IMR-90 (cell line): ENCODE results near the gene SUPV3L1. TPM values are rescaled to one million over a fixed set of nuclear protein-coding genes. Genes with fewer than 3 reads are reported as not detected.

Experiments
- ATAC-seq: fragments of 200-7000 bp; cut with Tn5 transposase; 2 replicates; pipeline ENCODE4 v1.9.1; 2020; ENCODE audit warnings: low read depth, mild to moderate bottlenecking, moderate library complexity
- BruUV-seq: library from RNA; stranded (reverse); fragments of 400-500 nt; replicated peaks from 2 replicates; lab custom pipeline; 2021; lab: Mats Ljungman, UMichigan
- CTCF ChIA-PET: fragments of 300-600 bp; formaldehyde crosslinking; extraction: SDS; loops from one replicate; lab custom pipeline; 2021; ENCODE audit warnings: antibody characterized with exemption; lab: Yijun Ruan, JAX
- POLR2A ChIA-PET: fragments of 300-600 bp; sonication (Branson Sonifier 250); formaldehyde crosslinking; loops from one replicate; lab custom pipeline; 2022; ENCODE audit warnings: antibody characterized with exemption; ENCODE audit not compliant: unreplicated experiment; lab: Charles Lee
- DNase-seq: peaks from one replicate; pipeline ENCODE4 v3.0.0; 2013
- H2AFZ ChIP-seq: replicated peaks from 2 replicates; pipeline ENCODE3; 2013; ENCODE audit warnings: low read length, mild to moderate bottlenecking; ENCODE audit not compliant: poor library complexity
- H2AK5ac ChIP-seq: 2 replicates; pipeline ENCODE4 v1.6.1; 2013; ENCODE audit warnings: low read depth, low read length, inconsistent platforms
- H2AK9ac ChIP-seq: replicated peaks from 2 replicates; pipeline ENCODE3; 2013; ENCODE audit warnings: mild to moderate bottlenecking, low read depth, low read length, moderate library complexity; ENCODE audit not compliant: poor library complexity
- H2BK120ac ChIP-seq: 2 replicates; pipeline ENCODE4 v1.6.1; 2013; ENCODE audit warnings: low read depth, low read length, inconsistent platforms
- H2BK15ac ChIP-seq: 3 replicates; pipeline ENCODE4 v1.6.1; 2013; ENCODE audit warnings: low read depth, low read length, inconsistent platforms
- H2BK20ac ChIP-seq: 2 replicates; pipeline ENCODE4 v1.6.1; 2013; ENCODE audit warnings: low read depth, mild to moderate bottlenecking, inconsistent platforms, low read length, moderate library complexity
- H2BK5ac ChIP-seq: 2 replicates; pipeline ENCODE4 v1.6.1; 2013; ENCODE audit warnings: mild to moderate bottlenecking, low read depth, low read length, inconsistent platforms; ENCODE audit not compliant: poor library complexity, severe bottlenecking
- H3K14ac ChIP-seq: replicated peaks from 2 replicates; pipeline ENCODE4 v1.6.1; 2013; ENCODE audit warnings: low read depth, low read length, inconsistent platforms
- H3K18ac ChIP-seq: 2 replicates; pipeline ENCODE4 v1.6.1; 2013; ENCODE audit warnings: low read depth, low read length, control low read depth
- H3K23ac ChIP-seq: 2 replicates; pipeline ENCODE4 v1.6.1; 2013; ENCODE audit warnings: low read depth, low read length, inconsistent platforms
- H3K27ac ChIP-seq: 2 replicates; pipeline ENCODE4 v1.5.1; 2013; ENCODE audit warnings: mild to moderate bottlenecking, control low read depth, low read length; ENCODE audit not compliant: insufficient read depth
- H3K27me3 ChIP-seq: 2 replicates; pipeline ENCODE4 v1.6.1; 2013; ENCODE audit warnings: low read length; ENCODE audit not compliant: control insufficient read depth, insufficient read depth
- H3K36me3 ChIP-seq: 2 replicates; pipeline ENCODE4 v1.6.1; 2013; ENCODE audit warnings: low read length, mixed read lengths; ENCODE audit not compliant: control insufficient read depth, insufficient read depth
- H3K4ac ChIP-seq: 2 replicates; pipeline ENCODE4 v1.6.1; 2013; ENCODE audit warnings: low read depth, low read length, inconsistent platforms
- H3K4me1 ChIP-seq: 2 replicates; pipeline ENCODE4 v1.6.1; 2013; ENCODE audit warnings: low read length, mixed read lengths; ENCODE audit not compliant: control insufficient read depth, insufficient read depth
- H3K4me2 ChIP-seq: 2 replicates; pipeline ENCODE4 v1.6.1; 2013; ENCODE audit warnings: low read depth, mild to moderate bottlenecking, control low read depth, low read length, moderate library complexity
- H3K4me3 ChIP-seq: 2 replicates; pipeline ENCODE4 v1.5.1; 2013; ENCODE audit warnings: low read depth, mild to moderate bottlenecking, control low read depth, low read length, moderate library complexity; ENCODE audit not compliant: insufficient read depth
- H3K56ac ChIP-seq: 2 replicates; pipeline ENCODE4 v1.6.1; 2013; ENCODE audit warnings: low read length, inconsistent platforms; ENCODE audit not compliant: insufficient read depth; ENCODE audit errors: extremely low read depth
- H3K79me1 ChIP-seq, 2 experiments: 2 replicates each; pipeline ENCODE4 v1.6.1; 2013; ENCODE audit warnings: low read length in 2 of 2, inconsistent platforms in 1 of 2, low read depth in 1 of 2
- H3K9ac ChIP-seq: 2 replicates; pipeline ENCODE4 v1.6.1; 2013; ENCODE audit warnings: low read depth, low read length, control low read depth
- H3K9me1 ChIP-seq: 2 replicates; pipeline ENCODE4 v1.6.1; 2013; ENCODE audit warnings: low read length, inconsistent platforms; ENCODE audit not compliant: insufficient read depth
- H3K9me3 ChIP-seq: 2 replicates; pipeline ENCODE4 v1.6.1; 2013; ENCODE audit warnings: low read length; ENCODE audit not compliant: control insufficient read depth, insufficient read depth
- H4K20me1 ChIP-seq: 2 replicates; pipeline ENCODE4 v1.6.1; 2013; ENCODE audit warnings: low read length, inconsistent platforms; ENCODE audit not compliant: insufficient read depth
- H4K5ac ChIP-seq: 2 replicates; pipeline ENCODE4 v1.6.1; 2013; ENCODE audit warnings: mild to moderate bottlenecking, low read depth, low read length, control low read depth
- H4K8ac ChIP-seq, 2 experiments: 2 replicates each; pipeline ENCODE4 v1.6.1; 2013; ENCODE audit warnings: low read depth in 2 of 2, low read length in 2 of 2, control low read depth in 1 of 2, inconsistent platforms in 1 of 2
- H4K91ac ChIP-seq: 2 replicates; pipeline ENCODE4 v1.6.1; 2013; ENCODE audit warnings: low read depth, low read length, inconsistent platforms; ENCODE audit not compliant: insufficient read depth
- CEBPB ChIP-seq: IDR thresholded peaks from 2 replicates; pipeline ENCODE4 v1.6.1; 2012; ENCODE audit warnings: low read depth, low read length, improper control_type of control experiment
- CHD1 ChIP-seq: IDR thresholded peaks from 2 replicates; pipeline ENCODE4 v1.6.1; 2012; ENCODE audit warnings: low read depth, low read length, improper control_type of control experiment
- CTCF ChIP-seq: conservative IDR thresholded peaks from 2 replicates; pipeline ENCODE4 v1.5.1; 2012; ENCODE audit warnings: mild to moderate bottlenecking, low read depth, low read length, improper control_type of control experiment
- FOS ChIP-seq: fragments of 150-350 bp; IDR thresholded peaks from 2 replicates; pipeline ENCODE4 v1.6.1; 2016; ENCODE audit warnings: low read depth, low read length
- POLR2A ChIP-seq: IDR thresholded peaks from 2 replicates; pipeline ENCODE4 v1.6.1; 2012; ENCODE audit warnings: mild to moderate bottlenecking, low read depth, low read length
- RAD21 ChIP-seq: IDR thresholded peaks from 2 replicates; pipeline ENCODE4 v1.6.1; 2012; ENCODE audit warnings: low read length, improper control_type of control experiment
- RCOR1 ChIP-seq: IDR thresholded peaks from 2 replicates; pipeline ENCODE4 v1.6.1; 2012; ENCODE audit warnings: mild to moderate bottlenecking, low read length, improper control_type of control experiment; ENCODE audit not compliant: insufficient replicate concordance
- SMC3 ChIP-seq: fragments of 150-350 bp; IDR thresholded peaks from 2 replicates; pipeline ENCODE4 v1.6.1; 2016; ENCODE audit warnings: low read depth, mild to moderate bottlenecking, antibody characterized with exemption, low read length, moderate library complexity
- WGBS, 2 experiments: methylation state at CpG; one replicate each; pipeline versions ENCODE4 v1.1.5 to v1.1.7; 2013; ENCODE audit warnings: missing lambda C conversion rate in 2 of 2; ENCODE audit not compliant: insufficient read length in 1 of 2; ENCODE audit errors: extremely low coverage in 2 of 2; 5-methylcytosine and 5-hydroxymethylcytosine counted together
- dilution Hi-C: fragments of 300-500 bp; cut with HindIII; formaldehyde crosslinking; loops from one replicate; pipeline ENCODE4 v1.14.3; 2018; ENCODE audit warnings: low sequenced_read_pairs; ENCODE audit not compliant: unreplicated experiment
- in situ Hi-C: fragments of 300-500 bp; cut with MboI; formaldehyde crosslinking; loops from 3 replicates; pipeline ENCODE4 v1.14.3; 2019; ENCODE audit warnings: low sequenced_read_pairs, inconsistent platforms, mixed read lengths
- intact Hi-C: fragments of 100-400 bp; cut with micrococcal nuclease; formaldehyde crosslinking; loops from 2 replicates; pipeline ENCODE4 v1.10.0; 2022
- polyA plus RNA-seq, 3 experiments: library from polyadenylated mRNA; depleted of rRNA; stranded (reverse); fragments of >200 nt; gene quantifications; 2 replicates each; pipeline ENCODE4 v1.2.3, GENCODE V29; 2012; ENCODE audit warnings: low replicate concordance in 1 of 3
- total RNA-seq: library from RNA; depleted of rRNA; stranded (reverse); fragments of >200 nt; gene quantifications from 2 replicates; pipeline ENCODE4 v1.2.3, GENCODE V29; 2012
- TF ChIP-seq, protein P1 (sequence below): fragments of 150-350 bp; IDR thresholded peaks from 2 replicates; pipeline ENCODE4 v1.6.1; 2016; ENCODE audit warnings: low read depth, mild to moderate bottlenecking, low read length, moderate library complexity, borderline replicate concordance
- TF ChIP-seq, protein P2 (sequence below): fragments of 150-350 bp; IDR thresholded peaks from 2 replicates; pipeline ENCODE4 v1.6.1; 2017; ENCODE audit warnings: mild to moderate bottlenecking, antibody characterized with exemption, low read length, low read depth

Gene SUPV3L1
- total and polyA plus RNA-seq, 2 of the 4 experiments (the other 2 are of a cell fraction) = 24.4 to 26.5 TPM

DNA sequence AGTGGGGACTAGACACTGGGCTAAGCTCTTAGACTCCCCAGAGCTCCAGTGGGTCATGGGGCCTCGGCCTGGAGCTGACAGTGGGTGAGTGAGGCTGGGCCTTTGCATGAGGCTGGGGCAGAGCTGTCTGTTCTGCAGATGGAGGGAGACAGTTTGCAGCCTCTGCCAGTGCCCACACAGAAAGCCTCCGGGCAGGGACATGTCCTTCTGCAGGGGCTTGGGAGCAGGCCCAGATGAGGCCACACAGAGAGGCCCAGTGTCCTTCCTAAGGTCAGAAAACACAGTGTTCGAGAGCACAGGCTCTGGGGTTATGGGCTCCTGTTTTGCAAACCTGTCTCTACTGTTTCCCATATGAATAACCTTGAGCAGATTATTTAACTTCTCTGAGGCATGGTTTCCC is 73.1 kb downstream of the SUPV3L1 start:
- BruUV-seq = no TSS peak
- no peaks in the 10 kb centered on the region for H3K79me1 ChIP-seq
- H4K20me1 ChIP-seq = no peaks in the 10 kb centered on the region
- no peak overlapping the region for H3K27ac ChIP-seq
- H2BK5ac ChIP-seq = no peak overlapping the region
- ChIA-PET POLR2A (no interaction called here), CTCF (no interaction called here)
- in situ Hi-C loops (no loop called here), dilution Hi-C loops (no loop called here), intact Hi-C loops (no loop called here)
- H3K4me3 ChIP-seq = no peak overlapping the region
- no CpG with 5 or more reads among the region's 3 CpGs for WGBS, 2 experiments
- no peak overlapping the region for H2AK5ac ChIP-seq
- no peaks in the 10 kb centered on the region for H3K4me1 ChIP-seq
- peaks cover 27% of the 10 kb centered on the region for H3K27me3 ChIP-seq
- H2BK120ac ChIP-seq = no peak overlapping the region
- no peak overlapping the region for H4K5ac ChIP-seq
- TF ChIP-seq, protein P1, sequence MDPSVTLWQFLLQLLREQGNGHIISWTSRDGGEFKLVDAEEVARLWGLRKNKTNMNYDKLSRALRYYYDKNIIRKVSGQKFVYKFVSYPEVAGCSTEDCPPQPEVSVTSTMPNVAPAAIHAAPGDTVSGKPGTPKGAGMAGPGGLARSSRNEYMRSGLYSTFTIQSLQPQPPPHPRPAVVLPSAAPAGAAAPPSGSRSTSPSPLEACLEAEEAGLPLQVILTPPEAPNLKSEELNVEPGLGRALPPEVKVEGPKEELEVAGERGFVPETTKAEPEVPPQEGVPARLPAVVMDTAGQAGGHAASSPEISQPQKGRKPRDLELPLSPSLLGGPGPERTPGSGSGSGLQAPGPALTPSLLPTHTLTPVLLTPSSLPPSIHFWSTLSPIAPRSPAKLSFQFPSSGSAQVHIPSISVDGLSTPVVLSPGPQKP = no peak
- TF ChIP-seq POLR2A (no peak), CTCF (no peak), SMC3 (no peak), CHD1 (no peak), RCOR1 (no peak), CEBPB (no peak), FOS (no peak), RAD21 (no peak)
- TF ChIP-seq, protein P2, sequence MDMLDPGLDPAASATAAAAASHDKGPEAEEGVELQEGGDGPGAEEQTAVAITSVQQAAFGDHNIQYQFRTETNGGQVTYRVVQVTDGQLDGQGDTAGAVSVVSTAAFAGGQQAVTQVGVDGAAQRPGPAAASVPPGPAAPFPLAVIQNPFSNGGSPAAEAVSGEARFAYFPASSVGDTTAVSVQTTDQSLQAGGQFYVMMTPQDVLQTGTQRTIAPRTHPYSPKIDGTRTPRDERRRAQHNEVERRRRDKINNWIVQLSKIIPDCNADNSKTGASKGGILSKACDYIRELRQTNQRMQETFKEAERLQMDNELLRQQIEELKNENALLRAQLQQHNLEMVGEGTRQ = no peak
- H2AFZ ChIP-seq = peak overlapping the region; percentile 10
- no peak overlapping the region for H3K14ac ChIP-seq
- H3K4ac ChIP-seq = no peak overlapping the region
- no peaks in the 10 kb centered on the region for H3K9me1 ChIP-seq
- H4K8ac ChIP-seq = no peak overlapping the region
- no peak overlapping the region for H2AK9ac ChIP-seq
- no peak for DNase-seq
- no peak overlapping the region for H3K23ac ChIP-seq
- H4K91ac ChIP-seq = no peak overlapping the region
- H3K18ac ChIP-seq = no peak overlapping the region
- no peaks in the 10 kb centered on the region for H3K36me3 ChIP-seq
- no peak for ATAC-seq
- no peaks in the 10 kb centered on the region for H3K9me3 ChIP-seq
- no peak overlapping the region for H3K9ac ChIP-seq
- no peak overlapping the region for H3K4me2 ChIP-seq
- no peak overlapping the region for H2BK20ac ChIP-seq
- H2BK15ac ChIP-seq = no peak overlapping the region
- no peak overlapping the region for H3K56ac ChIP-seq
